Kidney (tissue), 14 donors: ENCODE measurements around the gene GGT5. TPM values are rescaled to one million over a fixed set of nuclear protein-coding genes. Genes with fewer than 3 reads are reported as not detected.

Experiments
- DNase-seq, 5 donors: peaks; one replicate each; pipeline ENCODE4 v3.0.0-alpha.2; 2013 to 2020
- FAIRE-seq: peaks from 2 replicates; lab custom pipeline; 2012; peaks lifted over from hg19 to GRCh38; lab: Jason Lieb, UNC
- H3K27ac ChIP-seq, 2 donors: one replicate each; pipeline ENCODE4 v1.7.0; 2013; ENCODE audit warnings: low read depth in 2 of 2, low read length in 2 of 2, inconsistent platforms in 1 of 2
- H3K27me3 ChIP-seq: one replicate; pipeline ENCODE4 v1.7.1; 2013; ENCODE audit warnings: low read length, inconsistent platforms; ENCODE audit not compliant: control insufficient read depth, insufficient read depth
- H3K36me3 ChIP-seq, 3 donors: one replicate each; pipeline versions ENCODE4 v1.7.0 to v1.7.1; 2013; ENCODE audit warnings: low read length in 3 of 3, control low read depth in 1 of 3, inconsistent platforms in 1 of 3; ENCODE audit not compliant: insufficient read depth in 3 of 3, control insufficient read depth in 2 of 3
- H3K4me1 ChIP-seq, 3 donors: one replicate each; pipeline versions ENCODE4 v1.7.0 to v1.7.1; 2013; ENCODE audit warnings: low read length in 3 of 3, inconsistent platforms in 1 of 3, low read depth in 1 of 3; ENCODE audit not compliant: control insufficient read depth in 2 of 3, insufficient read depth in 2 of 3
- H3K4me3 ChIP-seq, 3 donors: one replicate each; pipeline versions ENCODE4 v1.7.0 to v1.8.1; 2013; ENCODE audit warnings: low read length in 3 of 3, control low read depth in 1 of 3, inconsistent platforms in 1 of 3
- H3K9ac ChIP-seq, 3 donors: one replicate each; pipeline versions ENCODE4 v1.7.0 to v1.7.1; 2013; ENCODE audit warnings: low read length in 3 of 3, control low read depth in 1 of 3, inconsistent platforms in 1 of 3
- H3K9me3 ChIP-seq, 3 donors: one replicate each; pipeline versions ENCODE4 v1.7.0 to v1.7.1; 2013; ENCODE audit warnings: low read length in 3 of 3, control low read depth in 1 of 3, inconsistent platforms in 1 of 3; ENCODE audit not compliant: control insufficient read depth in 2 of 3, insufficient read depth in 1 of 3
- CTCF ChIP-seq: IDR thresholded peaks from 3 replicates; pipeline ENCODE4 v1.5.1; 2012; ENCODE audit warnings: mild to moderate bottlenecking, moderate library complexity, borderline replicate concordance; ENCODE audit not compliant: insufficient read depth; ENCODE audit errors: extremely low read depth
- intact Hi-C: fragments of 100-400 bp; cut with DNase I; formaldehyde crosslinking; loops from one replicate; pipeline ENCODE4 v1.11.1; 2022
- polyA plus RNA-seq: library from polyadenylated mRNA; stranded (reverse); fragments of 350-450 nt; fragmentation: Illumina TruSeq; extraction: RNeasy Lipid Tissue Mini Kit (QIAGEN cat#74804); gene quantifications from one replicate; pipeline ENCODE4 v1.2.3, GENCODE V29; 2014; ENCODE audit warnings: low read depth, low replicate concordance; ENCODE audit not compliant: insufficient read depth
- total RNA-seq: library from RNA; stranded (reverse); fragmentation: NEBNext Ultra II Directional; extraction: Animal tissue kit (Norgen Biotek cat#: 25700); gene quantifications from one replicate; pipeline ENCODE4 v1.2.1, GENCODE V29; 2021
- donor health status: control.
- donor health status: control.
- donor health status: control.
- donor health status: control.
- donor health status: control.
- donor health status: DM: yes; HTN: yes; CAD: no.
- donor health status: Normal renal cell carcinoma (clear cell type).

The GGT5 gene
- total and polyA plus RNA-seq, 2 donors from 2014 or later: 63.2 to 103 TPM

DNA sequence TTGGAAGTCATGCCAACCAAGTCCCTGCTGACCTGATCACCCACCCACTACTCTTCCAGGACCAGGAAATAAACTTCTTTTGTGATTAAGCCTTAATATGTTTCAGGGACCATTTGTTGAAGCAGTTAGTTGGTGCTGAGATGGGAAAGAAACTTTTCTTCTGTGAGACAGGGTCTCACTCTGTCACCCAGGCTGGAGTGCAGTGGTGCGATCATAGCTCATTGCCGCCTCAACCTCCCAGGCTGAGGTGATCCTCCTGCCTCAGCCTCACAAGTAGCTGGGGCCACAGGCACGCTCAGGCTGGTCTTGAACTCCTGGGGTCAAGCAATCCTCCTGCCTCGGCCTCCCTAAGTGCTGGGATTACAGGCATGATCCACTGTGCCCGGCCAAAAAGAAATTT is 53.0 kb downstream of the GGT5 start:
- H3K4me1 ChIP-seq: peaks cover 0 to 12% (median 8%) of the 10 kb centered on the region in 3 donors
- H3K9me3 ChIP-seq: no peaks in the 10 kb centered on the region
- H3K36me3 ChIP-seq: no peaks in the 10 kb centered on the region
- no peak overlapping the region for H3K27ac ChIP-seq
- intact Hi-C loops: no loop called here
- no peaks in the 10 kb centered on the region for H3K27me3 ChIP-seq
- DNase-seq: peak in 1 of 5 donors; percentile 35
- FAIRE-seq: no peak
- TF ChIP-seq CTCF: no peak
- no peak overlapping the region for H3K4me3 ChIP-seq
- no peak overlapping the region for H3K9ac ChIP-seq

DNA sequence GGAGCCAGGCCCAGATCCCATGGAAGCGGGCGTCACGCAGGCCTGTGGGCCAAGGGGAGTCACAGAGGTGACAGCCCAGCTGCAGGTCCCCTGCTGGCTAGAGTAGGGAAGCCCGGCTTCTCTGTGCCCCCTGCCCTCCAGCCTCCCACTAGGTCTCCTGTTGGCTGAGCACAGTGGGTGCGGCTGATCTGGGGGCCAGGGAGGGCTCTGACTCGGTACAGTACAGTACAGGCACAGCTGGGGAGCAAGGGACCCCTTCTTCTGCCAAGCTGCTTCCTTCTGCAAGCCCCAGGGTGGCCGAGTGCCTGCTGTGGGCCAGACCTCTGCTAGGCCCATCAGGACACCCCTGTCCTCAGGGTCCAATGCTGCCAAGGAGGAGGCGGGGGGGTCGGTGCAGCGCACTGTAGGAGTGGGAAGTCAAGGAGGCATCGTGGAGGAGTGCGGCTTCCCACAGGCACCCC is 53.5 kb downstream of the GGT5 start:
- Histone ChIP-seq H3K4me1 (peaks cover 0 to 12% (median 8%) of the 10 kb centered on the region in 3 donors), H3K36me3 (no peaks in the 10 kb centered on the region), H3K4me3 (no peak overlapping the region), H3K27ac (no peak overlapping the region), H3K9ac (no peak overlapping the region), H3K27me3 (no peaks in the 10 kb centered on the region), H3K9me3 (no peaks in the 10 kb centered on the region)
- intact Hi-C loops: no loop called here
- FAIRE-seq: no peak
- TF ChIP-seq CTCF: no peak
- DNase-seq: peak in 1 of 5 donors; percentile 65

GRCh38 chr22:24190596-24191208 is 54.2 kb downstream of the GGT5 start:
- H3K9ac ChIP-seq: no peak overlapping the region
- H3K36me3 ChIP-seq: no peaks in the 10 kb centered on the region
- no peaks in the 10 kb centered on the region for H3K9me3 ChIP-seq
- intact Hi-C loops: no loop called here
- FAIRE-seq (no peak), DNase-seq (peak in 2 of 5 donors; percentile 38 to 51)
- no peak overlapping the region for H3K27ac ChIP-seq
- H3K4me3 ChIP-seq: no peak overlapping the region
- peaks cover 0 to 12% (median 8%) of the 10 kb centered on the region in 3 donors for H3K4me1 ChIP-seq
- no peaks in the 10 kb centered on the region for H3K27me3 ChIP-seq
- no peak for TF ChIP-seq CTCF
